Measurements from ENCODE around the gene SLC4A11.
"Not testable (repeated sequence)": the region's sequence is repeated elsewhere in the genome, so short reads cannot be mapped to it uniquely, and the experiment has no call there.

Gene SLC4A11

DNA sequence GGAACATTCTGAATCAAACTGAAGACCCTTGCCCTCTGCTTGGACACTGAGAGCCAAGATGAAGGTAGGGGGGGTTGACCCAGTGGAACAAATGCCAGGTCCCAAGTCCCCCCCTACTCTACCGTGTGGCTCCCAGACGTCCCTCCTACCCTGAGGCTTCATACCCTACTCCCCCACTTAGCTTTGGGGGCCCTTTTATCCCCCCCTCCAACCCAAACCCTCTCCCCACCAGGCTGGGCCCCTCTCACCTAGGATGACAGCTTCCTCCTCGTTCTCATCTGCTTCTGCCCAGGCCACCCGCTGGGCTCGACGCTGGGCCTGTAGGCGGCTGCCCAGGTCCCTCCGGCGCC lies 36.0 kb downstream of the SLC4A11 start:
- DNase-seq (ENCODE audit: low spot score) = no peak

DNA sequence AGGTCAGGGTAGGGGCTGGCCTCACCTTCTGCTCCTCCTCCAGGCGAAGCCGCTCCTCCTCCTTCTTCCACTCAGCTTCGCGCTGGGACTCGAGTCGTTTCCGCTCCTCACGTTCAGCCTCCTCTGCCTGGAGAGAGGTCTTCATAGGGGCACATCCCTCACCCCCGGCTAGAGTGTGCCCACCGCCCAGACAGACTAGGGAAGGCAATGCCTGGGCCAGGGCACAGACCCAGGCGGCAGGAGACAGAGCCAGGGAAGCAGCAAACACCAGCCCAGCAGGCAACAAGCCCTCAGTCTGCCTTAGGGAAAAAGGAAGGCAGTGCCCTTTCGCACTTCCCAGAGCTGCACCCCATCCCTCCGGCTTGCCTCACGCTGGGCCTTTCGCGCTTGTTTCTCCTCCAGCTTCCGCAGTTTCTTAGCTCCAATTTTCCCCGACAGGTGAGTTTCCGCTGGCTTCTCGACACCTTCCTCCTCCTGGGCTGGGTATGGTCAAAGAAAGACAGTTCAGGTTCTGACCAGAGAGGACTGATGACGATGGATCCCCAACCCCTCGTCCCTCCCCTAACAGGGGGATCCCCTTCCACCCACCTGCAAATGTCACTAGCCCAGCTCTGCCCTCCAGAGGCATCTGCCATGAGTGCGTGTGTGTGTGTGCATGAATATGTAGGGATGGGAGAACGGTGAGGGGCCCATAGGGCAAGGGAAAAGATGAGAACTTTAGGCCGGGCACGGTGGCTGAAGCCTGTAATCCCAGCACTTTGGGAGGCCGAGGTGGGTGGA lies 38.8 kb downstream of the SLC4A11 start:
- no peak for DNase-seq (ENCODE audit: low spot score)

DNA sequence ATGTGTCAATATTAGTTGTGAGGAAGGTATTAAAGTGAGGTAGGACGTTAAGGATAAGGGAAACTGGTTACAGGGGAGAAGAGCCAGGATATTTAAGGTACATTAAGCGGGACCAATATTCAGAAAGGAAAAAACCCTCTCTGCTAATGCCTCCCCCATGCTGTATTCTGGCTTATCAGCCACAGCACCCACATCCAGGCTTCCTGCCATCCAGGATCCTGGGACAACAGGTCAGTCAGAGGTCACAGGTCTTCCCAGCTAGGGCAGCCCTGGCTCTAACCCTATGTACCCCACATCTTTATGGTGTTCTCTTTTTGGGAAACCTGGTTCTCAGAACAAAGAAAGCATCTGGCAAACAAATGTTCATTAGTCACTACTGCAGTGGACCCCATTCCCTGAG lies 39.8 kb downstream of the SLC4A11 start:
- no peak for DNase-seq (ENCODE audit: low spot score)

DNA sequence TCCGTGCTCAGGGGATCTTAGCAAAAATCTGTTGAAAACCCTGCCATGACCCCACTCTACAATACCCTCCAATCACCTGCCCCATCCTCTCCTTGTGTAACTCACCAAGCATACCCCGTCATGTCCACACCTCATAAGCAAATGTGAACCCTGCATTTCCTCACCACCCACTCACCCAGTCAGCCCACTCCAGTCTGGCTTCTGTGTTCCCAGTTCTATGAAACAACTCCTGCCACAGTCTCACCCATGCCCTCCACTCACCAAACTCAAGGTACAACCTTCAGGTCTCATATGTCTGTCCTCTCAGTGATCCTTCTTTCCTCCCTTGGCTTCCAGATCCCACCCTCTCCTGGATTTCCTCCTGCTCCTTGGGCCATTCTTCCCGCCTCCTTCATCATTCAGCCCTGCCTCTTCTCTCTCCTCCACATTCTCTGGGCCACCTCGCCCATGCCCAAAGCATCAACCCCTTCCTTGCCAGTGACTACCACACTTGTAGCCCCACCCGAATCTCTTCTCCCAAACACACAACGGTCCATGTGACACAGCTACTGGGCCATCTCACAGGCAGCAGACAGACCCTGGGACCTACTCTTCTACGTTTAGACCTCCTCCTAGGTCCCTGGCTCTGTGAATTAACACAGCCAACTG lies 43.3 kb downstream of the SLC4A11 start:
- no peak for DNase-seq (ENCODE audit: low spot score)

DNA sequence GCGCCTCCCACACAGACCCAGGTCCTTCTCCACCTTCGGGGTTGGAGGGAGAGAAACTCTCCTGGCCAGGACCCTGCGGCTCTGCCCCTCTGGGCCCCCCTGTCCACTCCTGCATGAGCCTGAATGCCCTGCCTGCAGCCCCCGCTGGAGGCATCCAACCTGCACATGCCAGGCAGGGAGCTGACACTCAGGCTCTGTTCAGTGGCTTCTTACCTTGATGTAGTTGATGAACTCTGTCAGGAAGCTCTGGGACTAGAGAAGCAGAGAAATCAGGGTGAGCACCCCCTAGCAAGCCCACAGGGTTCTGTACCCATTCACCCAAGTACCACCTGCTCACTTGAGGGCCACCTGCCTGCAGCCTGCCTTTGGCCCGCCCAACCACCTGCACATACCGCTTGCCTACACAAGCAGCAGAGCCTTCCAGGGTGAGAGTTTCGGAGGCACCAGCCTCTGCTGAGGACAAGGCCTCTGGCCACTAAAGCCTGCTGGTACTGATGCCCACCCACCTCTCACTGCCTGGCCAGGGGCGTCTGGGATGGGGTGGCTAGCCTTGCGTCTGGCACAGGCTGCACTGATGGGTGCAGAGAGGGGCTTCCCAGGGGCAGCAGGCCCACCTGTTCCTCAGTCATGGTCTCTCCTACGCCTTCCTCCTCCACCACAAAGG lies 44.2 kb downstream of the SLC4A11 start:
- no peak for DNase-seq (ENCODE audit: low spot score)

DNA sequence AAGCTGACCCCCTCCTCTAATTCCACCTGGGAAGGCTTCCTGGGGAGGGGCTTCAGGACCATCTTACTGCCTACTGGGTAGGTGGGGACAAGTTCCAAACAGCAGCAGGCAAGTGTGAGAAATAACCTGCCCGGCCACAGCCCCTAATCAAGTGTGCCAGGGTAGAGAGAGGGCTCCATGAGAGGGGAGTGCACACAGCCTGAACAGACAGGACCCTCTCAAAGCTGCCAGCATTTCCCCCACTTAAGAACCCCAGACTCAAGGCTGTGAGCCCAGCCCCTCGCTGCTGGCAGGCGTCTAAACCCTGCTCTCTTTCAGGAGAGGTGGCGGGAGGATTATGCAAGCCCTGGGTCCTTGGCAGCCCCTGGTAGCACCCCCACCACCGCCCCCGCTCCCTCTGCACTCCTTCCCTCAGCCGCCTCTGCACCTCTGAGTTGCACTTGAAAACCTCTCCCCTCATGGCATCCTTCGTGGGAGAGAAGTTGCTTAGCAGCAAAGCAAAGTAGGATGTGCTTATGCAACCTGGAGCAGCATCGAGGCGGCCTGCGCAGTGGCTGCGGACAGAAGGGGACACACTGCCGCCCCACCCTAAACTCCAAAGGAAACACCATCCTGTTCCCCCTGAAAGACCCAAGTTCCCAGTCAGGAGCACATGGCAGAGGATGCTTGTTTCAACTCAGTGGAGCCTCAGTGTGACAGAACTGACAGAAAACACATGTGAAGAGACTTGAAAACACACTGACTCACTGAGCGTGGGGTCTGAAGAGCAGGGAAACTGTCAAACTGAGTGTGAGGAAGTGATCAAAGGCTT lies 45.0 kb downstream of the SLC4A11 start:
- no peak for DNase-seq (ENCODE audit: low spot score)

DNA sequence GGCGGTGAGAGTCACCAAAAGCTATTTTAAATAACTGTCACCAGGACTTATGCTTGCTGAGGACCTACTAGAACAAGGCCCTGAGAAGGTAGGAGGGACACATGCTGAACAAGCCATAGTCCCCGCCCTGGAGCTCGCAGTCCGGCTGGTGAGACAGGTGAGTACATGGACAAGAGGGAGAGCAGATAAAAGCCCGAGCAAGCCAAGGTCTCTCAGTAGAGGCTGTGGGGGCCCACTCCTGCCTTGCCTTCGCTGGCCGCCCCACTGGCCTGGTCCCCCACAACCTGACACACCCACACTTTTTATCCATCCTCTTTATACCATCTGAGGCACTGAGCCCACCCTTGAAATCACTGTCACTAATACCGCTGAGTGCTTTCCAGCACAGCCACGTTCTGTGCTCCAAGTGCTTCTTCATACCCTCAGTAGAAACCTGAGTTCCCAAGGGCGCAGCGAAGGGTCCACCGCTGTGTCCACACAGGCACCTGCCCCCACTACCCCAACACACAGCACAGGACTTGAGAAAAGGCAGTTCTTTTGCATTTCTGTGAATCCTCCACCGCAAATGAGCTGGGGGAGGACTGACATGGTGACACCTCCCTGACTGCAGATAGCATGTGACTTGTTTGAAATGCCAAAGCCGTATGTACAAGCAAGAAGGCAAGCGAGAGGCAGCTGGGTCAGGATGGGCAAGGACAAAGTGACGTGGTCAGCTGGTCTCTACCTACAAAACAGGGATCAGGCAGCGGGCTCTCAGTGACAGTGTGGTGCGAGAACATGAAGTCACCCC lies 46.6 kb downstream of the SLC4A11 start:
- DNase-seq (ENCODE audit: low spot score) = no peak

DNA sequence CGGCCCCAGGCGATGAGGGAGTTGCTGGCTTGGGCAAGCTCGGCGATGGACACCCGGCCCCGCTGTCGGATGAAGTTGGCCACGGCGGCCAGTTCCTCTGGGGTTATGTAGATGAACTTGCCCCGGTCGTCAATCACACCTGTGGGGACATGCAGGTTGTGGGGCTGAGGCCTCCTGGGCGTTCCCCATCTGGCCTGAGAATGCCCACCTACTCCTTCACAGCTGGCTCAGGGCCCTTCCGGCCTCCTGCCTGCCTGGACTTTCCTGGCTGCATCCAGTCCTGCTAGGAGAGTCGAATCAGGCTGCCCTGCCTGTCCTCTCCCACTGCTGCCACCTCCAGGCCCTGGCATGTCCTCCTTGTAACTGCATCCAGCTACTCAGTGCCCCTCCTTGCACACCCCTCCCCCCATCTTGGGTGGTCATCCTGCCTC lies 48.3 kb downstream of the SLC4A11 start:
- no peak for DNase-seq (ENCODE audit: low spot score)

DNA sequence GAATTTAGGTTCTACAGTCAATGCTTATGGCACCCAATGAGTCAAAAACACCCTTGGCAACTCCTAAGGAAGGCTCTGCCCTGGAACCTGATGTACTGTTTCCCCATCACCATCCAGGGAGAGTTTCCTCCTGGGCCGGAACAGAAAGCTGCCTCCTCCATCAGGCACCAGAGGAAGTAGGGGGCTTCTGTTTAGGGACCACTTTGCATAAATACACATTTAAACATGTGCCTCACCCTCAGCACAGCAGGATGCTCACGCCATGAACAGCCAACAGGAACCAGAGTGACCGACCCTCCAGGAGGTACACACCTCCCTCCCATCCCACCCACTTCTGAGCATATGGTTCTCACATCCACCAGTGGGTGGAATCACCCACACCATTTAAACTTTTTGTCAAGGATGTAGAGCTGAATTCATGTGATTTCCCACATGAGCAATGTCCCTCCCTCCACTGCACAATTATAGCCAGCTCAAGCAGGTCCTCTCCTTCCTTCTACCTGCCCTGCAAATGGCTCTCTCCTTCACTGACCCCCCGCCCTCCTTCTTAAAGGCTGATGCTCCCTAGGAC lies 49.3 kb downstream of the SLC4A11 start:
- DNase-seq (ENCODE audit: low spot score) = no peak

DNA sequence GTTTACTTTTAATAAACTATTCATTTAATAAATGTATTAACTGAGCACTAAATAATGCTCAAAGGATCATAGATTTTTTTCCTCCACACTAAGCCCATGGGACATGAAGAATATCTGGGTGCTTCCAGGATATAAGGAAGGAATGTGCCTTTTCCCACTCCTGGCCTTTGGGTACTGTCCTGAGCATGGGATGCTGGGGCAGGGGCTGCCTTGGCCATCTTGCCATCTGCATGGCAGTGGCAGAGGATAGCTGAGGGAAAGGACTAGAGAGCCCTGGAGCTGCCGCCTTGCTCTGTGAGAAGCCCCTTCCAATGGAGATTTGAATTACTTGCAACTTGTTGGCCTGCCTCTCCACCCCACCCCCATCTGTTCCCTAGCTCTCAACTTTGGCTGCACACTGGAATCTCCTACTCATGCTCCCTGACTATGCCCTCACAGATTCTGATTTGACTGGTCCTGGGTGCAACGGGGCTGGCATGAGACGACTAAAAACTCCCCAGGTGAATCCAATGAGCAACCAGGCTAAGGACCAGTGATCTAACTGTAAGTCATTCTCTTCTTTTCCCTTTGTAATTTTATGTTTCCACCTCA lies 50.1 kb downstream of the SLC4A11 start:
- no peak for DNase-seq (ENCODE audit: low spot score)

DNA sequence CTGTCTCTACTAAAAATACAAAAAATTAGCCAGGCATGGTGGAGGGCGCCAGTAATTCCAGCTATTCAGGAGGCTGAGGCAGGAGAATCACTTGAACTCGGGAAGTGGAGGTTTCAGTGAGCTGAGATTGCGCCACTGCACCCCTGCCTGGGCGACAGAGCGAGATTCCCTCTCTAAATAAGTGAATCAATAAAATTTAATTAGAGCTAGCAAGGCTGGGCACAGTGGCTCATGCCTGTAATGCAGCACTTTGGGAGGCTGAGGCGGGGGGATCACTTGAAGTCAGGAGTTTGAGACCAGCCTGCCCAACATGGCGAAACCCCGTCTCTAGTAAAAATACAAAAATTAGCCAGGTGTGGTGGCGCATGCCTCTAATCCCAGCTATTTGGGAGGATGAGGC lies 51.1 kb downstream of the SLC4A11 start:
- not testable (repeated sequence) for DNase-seq (ENCODE audit: low spot score)

DNA sequence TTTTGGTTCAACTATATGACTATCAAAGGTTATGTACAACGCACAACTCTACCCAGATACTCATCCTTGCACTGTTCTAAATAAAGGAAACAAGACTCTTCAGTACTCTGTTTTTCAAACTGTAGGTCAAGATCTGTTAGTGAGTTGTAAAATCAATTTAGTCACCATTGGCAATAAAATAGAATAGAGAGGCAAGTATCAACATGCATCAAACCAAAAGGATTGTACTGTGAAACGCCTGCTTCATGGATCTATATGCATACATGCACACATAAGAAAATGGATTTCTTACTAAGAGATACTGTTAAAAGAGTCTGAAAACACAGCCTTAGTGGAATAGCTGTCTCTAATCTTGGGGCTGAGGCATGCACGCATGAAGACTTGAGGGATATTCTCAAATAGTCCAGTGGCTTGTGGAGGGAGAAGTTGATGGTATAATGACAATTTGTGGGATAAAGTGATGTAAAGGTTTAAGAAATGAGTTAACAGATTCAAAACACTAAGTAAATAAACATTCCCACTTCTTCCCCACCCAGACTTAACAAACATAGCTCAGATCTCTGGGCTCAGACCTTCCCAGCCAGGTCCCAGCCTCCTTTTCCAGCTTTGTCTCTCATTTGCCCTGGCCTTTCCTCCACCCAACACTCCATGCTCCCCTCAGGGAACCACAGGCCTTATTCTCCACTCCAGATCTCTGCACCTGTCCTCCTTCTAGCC lies 54.9 kb downstream of the SLC4A11 start:
- no peak for DNase-seq (ENCODE audit: low spot score)

DNA sequence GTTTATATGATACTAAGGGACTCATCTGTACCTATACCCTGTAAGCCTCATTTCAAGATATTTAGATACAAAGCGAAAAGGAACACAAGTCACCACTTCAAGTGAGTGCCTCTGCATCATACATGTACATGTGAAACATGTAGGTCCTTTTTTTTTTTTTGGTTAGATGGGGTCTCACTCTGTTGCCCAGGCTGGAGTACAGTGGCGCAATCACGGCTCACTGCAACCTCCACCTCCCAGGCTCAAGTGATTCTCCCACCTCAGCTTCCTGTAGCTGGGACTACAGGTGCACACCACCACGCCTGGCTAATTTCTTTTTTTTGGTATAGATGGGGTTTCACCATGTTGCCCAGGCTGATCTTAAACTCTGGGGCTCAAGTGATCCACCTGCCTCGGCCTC lies 56.6 kb downstream of the SLC4A11 start:
- DNase-seq (ENCODE audit: low spot score) = not testable (repeated sequence)

DNA sequence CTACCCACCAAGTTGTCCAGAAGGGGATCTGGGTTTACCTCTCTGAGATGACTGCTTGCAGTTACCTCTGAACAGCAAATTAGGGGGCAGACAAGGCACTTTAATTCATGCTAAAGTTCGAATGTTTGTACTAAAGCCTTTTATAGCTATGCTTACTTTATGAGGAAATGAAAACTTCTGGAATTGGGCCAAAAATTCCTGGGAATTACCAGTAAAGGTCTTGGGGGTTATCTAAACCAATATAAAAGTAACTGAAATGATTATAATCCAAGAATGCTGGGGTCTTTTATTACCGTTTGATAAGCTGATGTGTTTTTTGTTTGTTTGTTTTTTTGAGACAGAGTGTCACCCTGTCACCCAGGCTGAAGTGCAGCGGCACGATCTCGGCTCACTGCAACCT lies 57.7 kb downstream of the SLC4A11 start:
- DNase-seq (ENCODE audit: low spot score) = no peak

DNA sequence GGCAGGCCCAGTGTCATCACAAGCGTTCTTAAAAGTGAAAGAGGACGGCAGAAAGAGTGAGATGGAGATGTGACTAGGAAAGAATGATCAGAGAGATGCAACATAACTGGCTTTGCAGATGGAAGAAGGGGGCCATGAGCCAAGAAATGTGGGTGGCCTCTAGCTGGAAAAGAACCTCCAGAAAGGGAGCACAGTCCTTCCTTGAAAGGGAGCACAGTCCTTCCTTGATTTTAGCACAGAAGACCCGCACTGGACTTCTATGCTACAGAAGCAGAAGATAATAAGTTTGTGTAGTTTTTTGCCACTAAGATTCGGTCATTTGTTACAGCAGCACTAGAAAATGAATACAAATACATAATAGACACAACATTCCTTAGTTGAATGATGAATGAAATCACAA lies 58.7 kb downstream of the SLC4A11 start:
- DNase-seq (ENCODE audit: low spot score) = no peak

DNA sequence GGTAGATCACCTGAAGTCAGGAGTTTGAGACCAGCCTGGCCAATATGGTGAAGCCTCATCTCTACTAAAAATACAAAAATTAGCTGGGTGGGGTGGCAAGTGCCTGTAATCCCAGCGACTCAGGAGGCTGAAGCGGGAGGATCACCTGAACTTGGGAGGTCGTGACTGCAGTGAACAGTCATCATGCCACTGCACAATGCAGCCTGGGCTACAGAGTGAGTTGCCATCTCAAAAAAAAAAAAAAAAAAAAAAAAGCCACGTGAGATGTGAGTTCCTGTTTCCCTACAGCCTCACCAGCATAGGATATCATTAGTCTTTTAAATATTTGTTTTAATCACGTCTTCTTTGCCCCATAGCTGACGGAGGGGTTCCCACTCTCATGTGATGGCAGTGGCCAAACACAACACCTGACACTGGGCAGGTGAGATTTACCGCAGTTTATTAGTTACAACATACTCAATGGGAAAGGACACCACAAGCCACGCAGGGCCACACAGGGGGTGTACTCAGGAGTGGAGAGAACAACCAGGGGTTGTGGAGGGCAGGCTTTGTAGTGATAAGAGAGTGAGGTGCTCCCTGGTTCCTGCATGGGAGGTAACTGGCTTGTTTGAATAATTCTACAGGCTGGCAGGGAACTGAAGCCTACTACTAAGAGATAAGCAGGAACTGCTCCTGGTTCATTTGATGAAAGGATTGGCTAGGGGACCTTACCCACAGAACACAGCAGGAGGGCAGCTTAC lies 61.1 kb downstream of the SLC4A11 start:
- DNase-seq (ENCODE audit: low spot score) = no peak

All from hepatic stellate cell (primary cell).